Measurements from ENCODE around the gene ASF1B. TPM values are rescaled to one million over a fixed set of nuclear protein-coding genes. Genes with fewer than 3 reads are reported as not detected.

Gene ASF1B
- total RNA-seq, 2 experiments from 2014 or later: 143 to 202 TPM

DNA sequence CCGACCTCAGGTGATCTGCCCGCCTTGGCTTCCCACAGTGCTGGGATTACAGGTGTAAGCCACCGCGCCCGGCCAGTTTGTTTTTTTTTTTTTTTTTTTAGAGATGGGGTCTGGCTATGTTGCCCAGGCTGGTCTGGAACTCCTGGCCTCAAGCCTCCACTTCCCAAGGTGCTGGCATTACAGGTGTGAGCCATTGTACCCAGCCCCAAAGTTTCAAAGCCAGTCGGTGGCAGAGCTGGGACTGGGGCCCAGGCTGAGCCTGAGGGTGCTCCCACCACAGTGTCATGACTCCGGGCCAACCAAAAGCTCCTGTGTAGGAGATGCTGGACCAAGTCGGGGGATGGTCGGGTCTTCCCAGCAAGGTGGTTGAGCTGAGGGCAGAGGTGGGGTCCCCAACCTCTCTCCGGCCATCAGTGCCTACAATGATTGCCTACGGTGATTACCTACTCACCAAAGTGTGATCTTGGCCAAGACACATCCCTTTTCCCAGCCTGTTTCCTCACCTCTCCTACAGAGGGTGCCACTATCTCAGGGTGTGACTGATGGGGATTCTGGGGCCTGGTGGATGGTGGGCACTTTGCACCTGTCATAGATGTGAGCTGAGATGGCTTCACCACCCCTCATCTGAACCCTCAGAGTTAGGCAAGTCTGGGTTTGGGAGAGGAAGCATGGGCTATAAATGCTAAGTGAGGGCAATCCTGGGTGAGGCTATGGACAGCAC is 40.0 kb downstream of the ASF1B start:
- intact Hi-C loops (cut with micrococcal nuclease; ENCODE audit: unreplicated experiment): no loop called here
- Histone ChIP-seq H3K4me2 (ENCODE audit: low read length) (no peak overlapping the region), H2AFZ (ENCODE audit: low read length) (no peak overlapping the region), H3K79me2 (ENCODE audit: insufficient read depth, low read depth, low read length) (no peaks in the 10 kb centered on the region), H3K36me3 (ENCODE audit: insufficient read depth, low read length) (peaks cover 18% of the 10 kb centered on the region), H3K9me3 (ENCODE audit: low read length) (peaks cover 9% of the 10 kb centered on the region), H3K4me1 (ENCODE audit: insufficient read depth, low read length, poor library complexity, severe bottlenecking) (peaks cover 8% of the 10 kb centered on the region), H3K9me2 (ENCODE audit: insufficient read depth, low read length) (no peaks in the 10 kb centered on the region), H3K27ac (ENCODE audit: low read depth, low read length, poor library complexity, severe bottlenecking) (no peak overlapping the region), H3K4me3 (ENCODE audit: low read depth, low read length, poor library complexity, severe bottlenecking) (no peak overlapping the region), H4K20me1 (ENCODE audit: insufficient read depth, low read length) (no peaks in the 10 kb centered on the region)
- ChIA-PET POLR2A (interaction anchor here (1.6 kb wide), 1 partner anchor 19 kb away, joined by 4 read pairs; no protein-coding TSS in a partner anchor), CTCF (ENCODE audit: unreplicated experiment) (no interaction called here)
- BruUV-seq (replicated peaks): no TSS peak
- no peak for DNase-seq (ENCODE audit: low spot score)
- TF ChIP-seq CTCF (conservative IDR thresholded peaks at IDR 0.05; ENCODE audit: low read length) (peak; percentile 47), EZH2phosphoT487 (IDR thresholded peaks at IDR 0.05; ENCODE audit: borderline replicate concordance, low read depth, low read length) (no peak)

DNA sequence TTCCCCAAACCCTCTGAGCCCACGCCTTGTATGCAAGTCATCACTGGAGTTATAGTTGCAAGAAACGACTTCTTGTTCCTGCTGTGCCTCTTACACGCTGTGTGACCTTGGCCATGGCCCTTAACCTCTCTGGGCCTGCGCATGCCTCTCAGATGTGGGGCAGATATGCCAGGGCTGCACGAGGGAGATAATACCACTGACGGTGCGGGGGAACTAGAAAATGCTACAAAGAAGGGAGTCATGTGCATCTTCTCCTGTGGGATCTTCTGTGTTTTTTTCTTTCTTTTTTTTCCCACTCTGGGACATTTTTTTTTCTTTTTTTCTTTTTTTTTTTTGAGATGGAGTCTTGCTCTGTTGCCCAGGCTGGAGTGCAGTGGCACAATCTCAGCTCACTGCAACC is 41.5 kb downstream of the ASF1B start:
- intact Hi-C loops (cut with micrococcal nuclease; ENCODE audit: unreplicated experiment): no loop called here
- no TSS peak for BruUV-seq (replicated peaks)
- peaks cover 18% of the 10 kb centered on the region for H3K36me3 ChIP-seq (ENCODE audit: insufficient read depth, low read length)
- H3K4me2 ChIP-seq (ENCODE audit: low read length): no peak overlapping the region
- no peaks in the 10 kb centered on the region for H3K79me2 ChIP-seq (ENCODE audit: insufficient read depth, low read depth, low read length)
- H3K9me3 ChIP-seq (ENCODE audit: low read length): peaks cover 9% of the 10 kb centered on the region
- H3K4me1 ChIP-seq (ENCODE audit: insufficient read depth, low read length, poor library complexity, severe bottlenecking): peaks cover 8% of the 10 kb centered on the region
- no peak overlapping the region for H3K4me3 ChIP-seq (ENCODE audit: low read depth, low read length, poor library complexity, severe bottlenecking)
- H3K27ac ChIP-seq (ENCODE audit: low read depth, low read length, poor library complexity, severe bottlenecking): no peak overlapping the region
- CTCF ChIA-PET (ENCODE audit: unreplicated experiment): no interaction called here
- POLR2A ChIA-PET: no interaction called here
- H4K20me1 ChIP-seq (ENCODE audit: insufficient read depth, low read length): no peaks in the 10 kb centered on the region
- TF ChIP-seq CTCF (conservative IDR thresholded peaks at IDR 0.05; ENCODE audit: low read length) (no peak), EZH2phosphoT487 (IDR thresholded peaks at IDR 0.05; ENCODE audit: borderline replicate concordance, low read depth, low read length) (no peak)
- no peaks in the 10 kb centered on the region for H3K9me2 ChIP-seq (ENCODE audit: insufficient read depth, low read length)
- no peak overlapping the region for H2AFZ ChIP-seq (ENCODE audit: low read length)
- no peak for DNase-seq (ENCODE audit: low spot score)

DNA sequence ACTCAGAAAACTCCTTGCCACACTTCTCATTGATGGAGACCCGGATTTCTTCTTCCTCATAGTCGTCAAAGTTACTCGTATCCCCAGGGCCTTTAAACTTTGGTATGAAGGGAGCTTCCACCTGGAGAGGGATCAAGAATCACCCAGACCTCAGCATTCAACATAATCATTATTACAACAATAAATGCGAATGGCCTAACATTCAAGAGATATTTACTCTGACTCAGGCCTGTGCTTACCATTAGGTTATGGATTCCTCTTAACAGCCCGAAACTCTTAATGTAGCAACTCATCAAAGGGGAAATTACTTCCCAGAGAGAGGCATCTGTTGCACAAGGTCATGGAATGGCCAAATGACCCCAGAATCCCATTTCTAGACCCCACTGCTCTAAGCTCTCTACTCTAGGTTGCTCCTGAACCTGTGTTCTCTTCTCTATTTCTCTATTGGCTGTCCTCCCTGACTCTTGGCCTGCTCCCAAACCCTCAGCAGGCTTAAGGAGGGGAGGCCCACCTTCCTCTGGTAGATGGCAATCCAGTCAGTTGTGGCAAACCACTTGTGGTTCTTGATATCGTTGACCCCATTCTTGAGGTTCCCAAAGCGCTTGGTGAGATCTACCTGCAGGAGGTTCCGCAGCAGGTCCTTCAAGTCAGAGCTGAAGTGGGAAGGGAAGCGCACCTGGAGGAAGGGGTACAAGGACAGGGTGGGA is 43.1 kb downstream of the ASF1B start:
- no peaks in the 10 kb centered on the region for H3K9me2 ChIP-seq (ENCODE audit: insufficient read depth, low read length)
- H3K4me3 ChIP-seq (ENCODE audit: low read depth, low read length, poor library complexity, severe bottlenecking): no peak overlapping the region
- H3K36me3 ChIP-seq (ENCODE audit: insufficient read depth, low read length): peaks cover 27% of the 10 kb centered on the region
- CTCF ChIA-PET (ENCODE audit: unreplicated experiment): no interaction called here
- POLR2A ChIA-PET: no interaction called here
- no peak for DNase-seq (ENCODE audit: low spot score)
- intact Hi-C loops (cut with micrococcal nuclease; ENCODE audit: unreplicated experiment): no loop called here
- peaks cover 20% of the 10 kb centered on the region for H3K4me1 ChIP-seq (ENCODE audit: insufficient read depth, low read length, poor library complexity, severe bottlenecking)
- peaks cover 12% of the 10 kb centered on the region; the same call in 1 of the 2 replicates for H3K79me2 ChIP-seq (ENCODE audit: insufficient read depth, low read depth, low read length)
- H3K4me2 ChIP-seq (ENCODE audit: low read length): no peak overlapping the region
- no TSS peak for BruUV-seq (replicated peaks)
- no peak overlapping the region for H3K27ac ChIP-seq (ENCODE audit: low read depth, low read length, poor library complexity, severe bottlenecking)
- no peak for TF ChIP-seq CTCF (conservative IDR thresholded peaks at IDR 0.05; ENCODE audit: low read length)
- no peak for TF ChIP-seq EZH2phosphoT487 (IDR thresholded peaks at IDR 0.05; ENCODE audit: borderline replicate concordance, low read depth, low read length)
- H3K9me3 ChIP-seq (ENCODE audit: low read length): peaks cover 9% of the 10 kb centered on the region
- H2AFZ ChIP-seq (ENCODE audit: low read length): no peak overlapping the region
- H4K20me1 ChIP-seq (ENCODE audit: insufficient read depth, low read length): peaks cover 9% of the 10 kb centered on the region; the same call in 1 of the 2 replicates
